HCT116 (cell line): ENCODE results near the gene GYPC. TPM values are rescaled to one million over a fixed set of nuclear protein-coding genes. Genes with fewer than 3 reads are reported as not detected.

Experiments used
- ATAC-seq: fragments of 200-7000 bp; cut with Tn5 transposase; 2 replicates; pipeline ENCODE4 v1.9.1; 2020; ENCODE audit warnings: mild to moderate bottlenecking, moderate library complexity
- BruUV-seq: library from RNA; stranded (reverse); fragments of 400-500 nt; replicated peaks from 2 replicates; lab custom pipeline; 2021; lab: Mats Ljungman, UMichigan
- CTCF ChIA-PET: fragments of 300-600 bp; sonication (Branson Sonifier 250); formaldehyde crosslinking; loops from one replicate; lab custom pipeline; 2021; ENCODE audit warnings: antibody characterized with exemption; lab: Charles Lee
- POLR2A ChIA-PET: fragments of 300-600, 350-600 bp; sonication (Branson Sonifier 250); formaldehyde crosslinking; loops from one replicate; lab custom pipeline; 2021; ENCODE audit warnings: antibody characterized with exemption; lab: Charles Lee
- RAD21 ChIA-PET, 2 experiments: fragments of 300-600 bp; sonication (Branson Sonifier 250); formaldehyde crosslinking; loops; one replicate each; lab custom pipeline; 2023; ENCODE audit warnings: low total read pairs in 2 of 2; ENCODE audit not compliant: uncharacterized antibody in 2 of 2, unreplicated experiment in 2 of 2, low non-redundant PET in 1 of 2; lab: Charles Lee
- DNase-seq: peaks from one replicate; pipeline ENCODE4 v3.0.0-alpha.2; 2010; ENCODE audit warnings: low read depth, low spot score
- H2AFZ ChIP-seq: fragments of 200-600 bp; shearing (Covaris generic), sonication (generic); 2 replicates; pipeline ENCODE4 v1.6.1; 2017; ENCODE audit warnings: low read depth, mixed run types, mixed read lengths, antibody characterized with exemption, low read length; ENCODE audit not compliant: poor library complexity, severe bottlenecking
- H3K27ac ChIP-seq: 2 replicates; pipeline ENCODE4 v1.5.1; 2012; ENCODE audit warnings: low read depth, low read length
- H3K27me3 ChIP-seq: fragments of 200-600 bp; sonication (generic); 2 replicates; pipeline ENCODE4 v1.6.1; 2016; ENCODE audit warnings: mixed run types, low read length, mixed read lengths; ENCODE audit not compliant: insufficient read depth
- H3K36me3 ChIP-seq, 2 experiments: fragments of 200-500 bp in 1 of 2; fragments of 200-600 bp in 1 of 2; sonication (Bioruptor generic) in 1 of 2; sonication (generic) in 1 of 2; 2 replicates each; pipeline versions ENCODE4 v1.5.1 to v1.6.1; 2014 to 2016; ENCODE audit warnings: low read length in 2 of 2, inconsistent platforms in 1 of 2, mixed read lengths in 1 of 2, mixed run types in 1 of 2; ENCODE audit not compliant: insufficient read depth in 2 of 2, control insufficient read depth in 1 of 2
- H3K4me1 ChIP-seq, 2 experiments: fragments of 200-600 bp in 1 of 2; sonication (generic) in 1 of 2; 2 replicates each; pipeline versions ENCODE4 v1.5.1 to v1.6.1; 2012 to 2017; ENCODE audit warnings: low read length in 2 of 2, inconsistent platforms in 1 of 2, mild to moderate bottlenecking in 1 of 2, mixed read lengths in 1 of 2, mixed run types in 1 of 2, moderate library complexity in 1 of 2; ENCODE audit not compliant: insufficient read depth in 2 of 2, control insufficient read depth in 1 of 2
- H3K4me2 ChIP-seq: fragments of 200-600 bp; sonication (generic); 2 replicates; pipeline ENCODE4 v1.6.1; 2017; ENCODE audit warnings: mixed run types, low read length, mixed read lengths
- H3K4me3 ChIP-seq, 2 experiments: fragments of 200-600 bp in 1 of 2; sonication (generic) in 1 of 2; replicated peaks in 1 of 2; 2 replicates each; pipeline ENCODE4 v1.5.1; 2011 to 2016; ENCODE audit warnings: low read length in 2 of 2, control low read depth in 1 of 2, low read depth in 1 of 2, mild to moderate bottlenecking in 1 of 2, mixed read lengths in 1 of 2, mixed run types in 1 of 2
- H3K79me2 ChIP-seq: fragments of 200-600 bp; sonication (generic); 2 replicates; pipeline ENCODE4 v1.6.1; 2017; ENCODE audit warnings: mild to moderate bottlenecking, mixed run types, low read length, moderate library complexity, mixed read lengths; ENCODE audit not compliant: insufficient read depth
- H3K9ac ChIP-seq: fragments of 200-600 bp; sonication (generic); 2 replicates; pipeline ENCODE4 v1.6.1; 2016; ENCODE audit warnings: low read length, mixed read lengths
- H3K9me2 ChIP-seq: fragments of 200-600 bp; sonication (generic), shearing (Covaris generic); 2 replicates; pipeline ENCODE4 v1.6.1; 2017; ENCODE audit warnings: mixed run types, mild to moderate bottlenecking, moderate library complexity; ENCODE audit not compliant: insufficient read depth
- H3K9me3 ChIP-seq, 2 experiments: fragments of 200-500 bp in 1 of 2; fragments of 200-600 bp in 1 of 2; sonication (Bioruptor generic) in 1 of 2; sonication (generic) in 1 of 2; 2 replicates each; pipeline ENCODE4 v1.6.1; 2014 to 2017; ENCODE audit warnings: low read length in 2 of 2, mixed read lengths in 2 of 2, inconsistent platforms in 1 of 2, low read depth in 1 of 2, mild to moderate bottlenecking in 1 of 2, mixed run types in 1 of 2, moderate library complexity in 1 of 2; ENCODE audit not compliant: control insufficient read depth in 1 of 2, insufficient read depth in 1 of 2
- H4K20me1 ChIP-seq: fragments of 200-600 bp; sonication (generic), shearing (Covaris generic); 2 replicates; pipeline ENCODE4 v1.6.1; 2017; ENCODE audit warnings: mixed run types, mild to moderate bottlenecking, moderate library complexity; ENCODE audit not compliant: insufficient read depth
- CEBPB ChIP-seq: IDR thresholded peaks from 2 replicates; pipeline ENCODE4 v1.6.1; 2012; ENCODE audit warnings: low read depth
- EGR1 ChIP-seq: IDR thresholded peaks from 2 replicates; pipeline ENCODE4 v1.6.1; 2012; ENCODE audit warnings: low read depth
- FOSL1 ChIP-seq: IDR thresholded peaks from 2 replicates; pipeline ENCODE4 v1.6.1; 2012; ENCODE audit warnings: low read depth
- JUND ChIP-seq: IDR thresholded peaks from 2 replicates; pipeline ENCODE4 v1.6.1; 2012
- POLR2A ChIP-seq: IDR thresholded peaks from 2 replicates; pipeline ENCODE4 v1.7.0; 2011; ENCODE audit warnings: borderline replicate concordance; ENCODE audit not compliant: insufficient read depth, insufficient read length; ENCODE audit errors: extremely low read depth
- SIN3A ChIP-seq: IDR thresholded peaks from 2 replicates; pipeline ENCODE4 v1.6.1; 2012; ENCODE audit warnings: low read depth
- SP1 ChIP-seq: IDR thresholded peaks from 2 replicates; pipeline ENCODE4 v1.6.1; 2012; ENCODE audit warnings: low read depth
- SRF ChIP-seq: IDR thresholded peaks from 2 replicates; pipeline ENCODE4 v1.6.1; 2012; ENCODE audit warnings: low read depth
- YY1 ChIP-seq: IDR thresholded peaks from 2 replicates; pipeline ENCODE4 v1.6.1; 2011; ENCODE audit warnings: low read length, low read depth, moderate library complexity, mild to moderate bottlenecking; ENCODE audit not compliant: insufficient replicate concordance; ENCODE audit errors: extremely low read depth
- ZNF274 ChIP-seq: fragments of 200-500 bp; sonication (Bioruptor generic); IDR thresholded peaks from 2 replicates; pipeline ENCODE4 v1.6.1; 2014; ENCODE audit warnings: mild to moderate bottlenecking, low read depth, low read length, inconsistent platforms
- intact Hi-C: fragments of 100-400 bp; cut with micrococcal nuclease; formaldehyde crosslinking; loops from 2 replicates; pipeline ENCODE4 v1.10.0; 2022
- total RNA-seq: library from RNA; stranded (reverse); gene quantifications from one replicate; pipeline ENCODE4 v1.2.1, GENCODE V29; 2021; ENCODE audit not compliant: unreplicated experiment
- TF ChIP-seq, protein P1 (sequence below): IDR thresholded peaks from 2 replicates; pipeline ENCODE4 v1.6.1; 2012
- TF ChIP-seq, protein P2 (sequence below): IDR thresholded peaks from 2 replicates; pipeline ENCODE4 v1.6.1; 2012; ENCODE audit warnings: low read depth
- TF ChIP-seq, protein P3 (sequence below): IDR thresholded peaks from 2 replicates; pipeline ENCODE4 v1.6.1; 2012

GYPC gene
- total RNA-seq, 1 experiment from 2014 or later, result 0.66 TPM

DNA sequence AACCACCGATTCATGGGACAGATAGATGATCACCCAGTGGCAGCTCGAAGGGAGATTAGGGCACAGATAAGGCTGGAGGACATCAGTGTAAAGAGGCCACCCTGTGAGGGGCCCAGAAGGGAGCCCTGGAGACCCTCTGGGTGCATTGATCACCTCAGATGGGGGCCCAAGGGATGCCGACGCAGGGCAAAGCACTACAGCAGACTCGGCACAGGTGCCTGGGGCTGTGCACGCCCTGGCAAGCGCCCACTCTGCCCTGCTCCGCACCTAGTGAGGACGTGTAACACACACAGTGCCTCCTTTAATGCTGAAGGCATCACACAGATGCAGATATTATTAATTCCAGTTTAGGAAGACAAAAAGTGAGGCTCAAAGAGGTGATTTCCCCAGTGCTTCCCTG, 9.5 kb downstream of the GYPC start:
- no peak for TF ChIP-seq YY1
- no peak for TF ChIP-seq POLR2A
- TF ChIP-seq JUND, result no peak
- TF ChIP-seq ZNF274, result no peak
- no peak for TF ChIP-seq FOSL1
- TF ChIP-seq, protein P1, sequence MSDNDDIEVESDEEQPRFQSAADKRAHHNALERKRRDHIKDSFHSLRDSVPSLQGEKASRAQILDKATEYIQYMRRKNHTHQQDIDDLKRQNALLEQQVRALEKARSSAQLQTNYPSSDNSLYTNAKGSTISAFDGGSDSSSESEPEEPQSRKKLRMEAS, result no peak
- TF ChIP-seq, protein P2, sequence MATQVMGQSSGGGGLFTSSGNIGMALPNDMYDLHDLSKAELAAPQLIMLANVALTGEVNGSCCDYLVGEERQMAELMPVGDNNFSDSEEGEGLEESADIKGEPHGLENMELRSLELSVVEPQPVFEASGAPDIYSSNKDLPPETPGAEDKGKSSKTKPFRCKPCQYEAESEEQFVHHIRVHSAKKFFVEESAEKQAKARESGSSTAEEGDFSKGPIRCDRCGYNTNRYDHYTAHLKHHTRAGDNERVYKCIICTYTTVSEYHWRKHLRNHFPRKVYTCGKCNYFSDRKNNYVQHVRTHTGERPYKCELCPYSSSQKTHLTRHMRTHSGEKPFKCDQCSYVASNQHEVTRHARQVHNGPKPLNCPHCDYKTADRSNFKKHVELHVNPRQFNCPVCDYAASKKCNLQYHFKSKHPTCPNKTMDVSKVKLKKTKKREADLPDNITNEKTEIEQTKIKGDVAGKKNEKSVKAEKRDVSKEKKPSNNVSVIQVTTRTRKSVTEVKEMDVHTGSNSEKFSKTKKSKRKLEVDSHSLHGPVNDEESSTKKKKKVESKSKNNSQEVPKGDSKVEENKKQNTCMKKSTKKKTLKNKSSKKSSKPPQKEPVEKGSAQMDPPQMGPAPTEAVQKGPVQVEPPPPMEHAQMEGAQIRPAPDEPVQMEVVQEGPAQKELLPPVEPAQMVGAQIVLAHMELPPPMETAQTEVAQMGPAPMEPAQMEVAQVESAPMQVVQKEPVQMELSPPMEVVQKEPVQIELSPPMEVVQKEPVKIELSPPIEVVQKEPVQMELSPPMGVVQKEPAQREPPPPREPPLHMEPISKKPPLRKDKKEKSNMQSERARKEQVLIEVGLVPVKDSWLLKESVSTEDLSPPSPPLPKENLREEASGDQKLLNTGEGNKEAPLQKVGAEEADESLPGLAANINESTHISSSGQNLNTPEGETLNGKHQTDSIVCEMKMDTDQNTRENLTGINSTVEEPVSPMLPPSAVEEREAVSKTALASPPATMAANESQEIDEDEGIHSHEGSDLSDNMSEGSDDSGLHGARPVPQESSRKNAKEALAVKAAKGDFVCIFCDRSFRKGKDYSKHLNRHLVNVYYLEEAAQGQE, result no peak
- TF ChIP-seq, protein P3, sequence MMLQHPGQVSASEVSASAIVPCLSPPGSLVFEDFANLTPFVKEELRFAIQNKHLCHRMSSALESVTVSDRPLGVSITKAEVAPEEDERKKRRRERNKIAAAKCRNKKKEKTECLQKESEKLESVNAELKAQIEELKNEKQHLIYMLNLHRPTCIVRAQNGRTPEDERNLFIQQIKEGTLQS, result no peak
- no peak for TF ChIP-seq SRF
- no peak for TF ChIP-seq SP1
- no peak for TF ChIP-seq EGR1
- TF ChIP-seq SIN3A, result no peak
- TF ChIP-seq CEBPB, result no peak
- ChIA-PET RAD21 (no interaction called here), POLR2A (no interaction called here), CTCF (no interaction called here)
- H3K27ac ChIP-seq, result no peak overlapping the region
- H3K4me3 ChIP-seq, result no peak overlapping the region
- peaks cover 14% of the 10 kb centered on the region for H3K27me3 ChIP-seq
- BruUV-seq, result no TSS peak
- no peak overlapping the region for H3K4me2 ChIP-seq
- H2AFZ ChIP-seq, result no peak overlapping the region
- H3K4me1 ChIP-seq, result no peaks in the 10 kb centered on the region
- no peaks in the 10 kb centered on the region for H4K20me1 ChIP-seq
- ATAC-seq, result no peak
- H3K9me2 ChIP-seq, result no peaks in the 10 kb centered on the region
- no peak for DNase-seq
- no peaks in the 10 kb centered on the region for H3K79me2 ChIP-seq
- H3K9ac ChIP-seq, result no peak overlapping the region
- no peaks in the 10 kb centered on the region for H3K36me3 ChIP-seq
- no peaks in the 10 kb centered on the region for H3K9me3 ChIP-seq
- intact Hi-C loops, result no loop called here
